Stimulated activated CD8-positive, alpha-beta memory T cell treated with anti-CD3 and anti-CD28 coated beads, Interleukin-15, amount 100 ng/mL, for 24 hours (primary cell): ENCODE data around the gene QRFP.
"Not testable (repeated sequence)": the region's sequence is repeated elsewhere in the genome, so short reads cannot be mapped to it uniquely, and the experiment has no call there.

Experiments used
- DNase-seq: peaks from one replicate; pipeline ENCODE4 v3.0.0-alpha.2; 2020; ENCODE audit warnings: low read depth

The QRFP gene

DNA sequence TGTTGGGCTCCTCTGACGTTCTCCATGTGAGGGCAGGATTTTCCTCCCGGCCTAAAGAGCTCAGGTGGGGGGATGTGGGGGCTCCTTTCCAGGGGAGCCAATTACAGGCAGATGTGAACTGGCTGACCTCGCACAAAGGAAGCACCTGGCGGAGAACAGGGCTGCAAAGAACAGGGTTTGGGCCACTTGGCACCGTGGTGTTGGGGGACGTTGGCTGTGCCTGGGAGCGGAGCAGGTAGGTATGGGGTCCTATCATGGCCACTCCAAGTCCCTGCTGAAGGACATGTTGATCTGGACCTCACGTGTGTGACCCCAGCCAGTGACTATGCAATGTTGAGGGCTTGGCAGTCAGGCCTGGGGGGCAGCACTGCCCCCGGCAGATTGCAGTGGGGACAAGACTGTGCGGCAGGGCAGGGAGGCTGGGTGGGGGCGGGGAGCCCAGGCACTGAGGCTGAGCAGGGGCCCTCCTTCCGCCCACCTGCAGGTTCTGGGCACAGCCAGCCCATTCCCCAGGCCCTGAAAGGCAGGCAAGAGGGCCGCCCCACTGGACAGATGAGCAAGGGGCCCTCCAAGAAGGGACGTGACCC is 23.0 kb upstream of the QRFP start:
- DNase-seq: no peak

DNA sequence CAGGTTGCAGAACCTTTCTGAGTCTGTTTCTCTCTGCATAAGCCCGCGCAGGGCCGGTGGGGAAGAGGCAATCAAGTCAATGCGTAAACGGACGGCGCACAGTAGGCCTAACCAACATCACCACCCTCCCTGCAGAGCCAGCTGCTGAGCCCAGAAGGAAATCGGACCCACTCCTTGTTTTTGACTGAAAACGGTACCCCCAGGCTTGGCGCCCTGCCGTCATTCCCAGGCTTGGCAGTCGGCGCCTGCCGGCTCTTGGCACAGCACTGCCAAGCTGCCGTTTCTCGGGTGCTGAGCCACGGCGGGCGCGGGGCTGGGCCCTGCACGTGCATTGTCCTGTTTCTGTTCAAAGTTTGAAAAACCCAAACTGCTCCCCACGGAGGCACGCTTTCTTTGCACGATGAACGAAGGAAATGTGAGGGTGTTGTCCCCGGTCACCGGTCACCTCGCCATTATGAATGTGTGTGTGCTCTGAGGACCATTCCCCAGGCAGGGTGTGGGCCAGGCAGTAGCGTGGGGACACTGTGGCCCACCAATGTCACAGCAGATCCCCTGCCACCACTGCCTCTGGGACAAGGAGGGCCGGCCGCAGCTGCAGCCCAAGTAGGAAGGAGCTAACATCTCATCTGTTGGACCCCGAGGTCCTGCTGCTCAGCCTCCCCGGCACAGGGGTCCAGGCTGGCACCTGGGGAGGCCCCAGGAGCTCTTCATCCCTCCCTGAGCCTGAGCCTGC is 22.4 kb upstream of the QRFP start:
- DNase-seq: no peak

DNA sequence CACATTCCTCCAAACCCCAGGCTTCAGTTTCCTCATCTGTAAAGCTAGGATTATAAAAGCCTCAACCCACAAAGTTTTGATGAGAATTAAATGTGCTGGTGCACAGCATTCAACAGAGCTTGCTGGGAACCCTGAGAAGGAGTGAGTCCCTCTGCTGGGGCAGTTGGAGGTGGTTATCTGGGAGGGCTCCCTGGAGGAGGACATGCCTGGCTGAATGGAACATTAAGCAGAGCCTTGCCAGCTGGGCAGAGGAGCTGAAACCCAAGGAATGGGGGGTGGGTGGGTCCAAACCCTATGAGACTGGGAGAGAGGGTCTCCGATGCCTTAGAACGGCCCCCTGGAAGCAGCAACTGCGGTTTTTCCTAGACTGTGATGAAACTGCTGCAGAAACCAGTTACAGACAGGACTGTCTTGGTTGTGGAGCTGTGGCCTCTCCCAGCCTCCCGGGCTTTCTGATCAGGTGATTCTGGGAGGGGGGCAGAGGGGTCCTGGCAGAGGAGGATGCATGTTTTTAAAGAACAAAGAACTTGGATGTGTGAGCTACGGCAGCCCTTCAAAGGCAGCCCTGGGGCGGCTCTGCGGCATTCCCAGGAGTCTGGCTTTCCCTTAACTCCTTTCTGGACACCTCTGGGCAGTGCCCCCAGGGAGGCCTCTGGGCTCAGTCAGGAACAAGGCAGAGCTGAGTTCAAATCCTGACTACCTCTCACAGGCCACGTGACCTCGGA is 21.7 kb upstream of the QRFP start:
- no peak for DNase-seq

DNA sequence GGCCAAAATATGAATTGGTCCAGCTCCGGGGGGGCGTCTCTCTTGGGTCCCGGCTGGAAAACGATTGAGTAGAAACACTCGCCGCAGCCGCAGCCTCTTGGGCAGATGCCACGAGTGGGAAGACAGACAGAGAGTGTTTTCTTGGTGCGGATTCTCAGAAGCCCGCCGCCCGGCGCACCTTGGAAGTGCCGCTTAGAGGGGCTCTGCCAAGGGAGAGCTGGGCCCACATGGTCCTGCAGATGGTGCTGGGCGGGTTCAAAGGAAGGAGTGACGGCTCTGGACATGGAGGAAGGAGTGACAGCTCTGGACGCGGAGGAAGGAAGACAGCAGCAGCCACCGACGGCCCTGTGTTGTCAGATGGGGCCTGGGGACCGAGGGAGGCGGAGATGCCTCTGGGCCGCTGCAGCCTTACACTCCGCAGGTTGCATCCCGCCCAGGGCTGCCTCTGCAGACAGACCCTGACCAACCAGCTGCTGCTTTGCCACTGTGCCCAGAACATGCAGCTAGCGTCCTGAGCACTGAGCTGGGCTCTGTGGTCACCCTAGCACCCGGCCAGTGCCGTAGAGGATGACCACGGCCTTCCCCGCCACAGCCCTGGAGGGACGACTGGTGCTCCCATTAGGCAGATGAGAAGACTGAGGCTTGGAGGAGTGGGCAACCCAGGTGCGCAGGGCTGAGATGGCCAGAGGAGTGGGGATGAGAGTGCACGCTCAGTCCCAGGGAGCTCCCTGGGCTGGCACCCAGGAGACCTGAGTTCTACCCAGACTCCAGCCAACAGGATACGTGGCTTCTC is 20.8 kb upstream of the QRFP start:
- DNase-seq: no peak

DNA sequence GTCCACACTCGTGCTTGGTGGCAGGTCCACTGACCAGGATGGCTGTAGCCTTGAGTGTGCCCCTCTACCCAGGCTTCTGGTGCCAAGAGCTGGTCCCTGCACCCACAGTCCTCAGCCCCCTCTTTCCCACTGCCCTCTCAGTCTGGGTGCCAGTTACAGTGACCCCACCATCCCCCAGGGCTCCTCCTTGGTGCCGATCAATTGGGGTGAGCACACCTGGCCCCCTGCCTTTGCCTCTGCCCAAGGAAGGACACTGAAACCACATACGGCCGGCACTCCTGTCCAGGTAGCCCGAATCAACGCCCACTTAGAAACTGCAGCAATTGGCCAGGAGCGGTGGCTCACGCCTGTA is 18.5 kb upstream of the QRFP start:
- DNase-seq: no peak

DNA sequence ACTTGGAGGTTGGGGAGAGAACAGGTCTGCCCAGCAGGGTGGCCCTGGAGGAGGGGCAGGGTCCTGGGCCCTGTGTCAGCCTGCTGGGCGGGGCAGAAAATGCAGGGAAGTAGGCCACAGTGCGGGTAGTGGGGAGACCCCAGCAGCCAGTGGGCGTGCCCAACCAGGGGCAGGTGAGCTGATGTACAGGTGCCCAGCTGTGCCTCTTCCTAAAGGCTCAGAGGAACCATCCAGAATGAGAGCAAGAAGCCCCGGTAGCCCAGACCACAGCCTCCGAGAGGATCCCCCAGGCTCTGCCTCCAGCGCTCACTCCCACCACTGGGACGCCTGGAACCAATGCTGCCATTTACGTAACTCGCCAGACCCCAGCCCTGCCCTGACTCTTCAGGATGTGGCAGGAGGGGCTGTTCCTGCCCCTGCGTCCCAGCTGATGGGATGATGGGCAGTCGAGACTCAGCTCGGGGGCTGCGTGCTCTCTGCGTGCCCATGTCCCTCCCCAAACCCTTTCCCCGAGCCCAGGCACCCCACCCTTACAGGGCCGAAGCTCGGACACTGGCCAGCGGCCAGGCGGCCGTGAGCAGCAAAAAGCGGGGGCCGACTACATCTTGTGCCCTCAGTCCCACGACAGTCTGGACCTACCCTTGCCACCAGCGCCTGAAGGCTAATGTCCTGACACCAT is 17.9 kb upstream of the QRFP start:
- DNase-seq: no peak

DNA sequence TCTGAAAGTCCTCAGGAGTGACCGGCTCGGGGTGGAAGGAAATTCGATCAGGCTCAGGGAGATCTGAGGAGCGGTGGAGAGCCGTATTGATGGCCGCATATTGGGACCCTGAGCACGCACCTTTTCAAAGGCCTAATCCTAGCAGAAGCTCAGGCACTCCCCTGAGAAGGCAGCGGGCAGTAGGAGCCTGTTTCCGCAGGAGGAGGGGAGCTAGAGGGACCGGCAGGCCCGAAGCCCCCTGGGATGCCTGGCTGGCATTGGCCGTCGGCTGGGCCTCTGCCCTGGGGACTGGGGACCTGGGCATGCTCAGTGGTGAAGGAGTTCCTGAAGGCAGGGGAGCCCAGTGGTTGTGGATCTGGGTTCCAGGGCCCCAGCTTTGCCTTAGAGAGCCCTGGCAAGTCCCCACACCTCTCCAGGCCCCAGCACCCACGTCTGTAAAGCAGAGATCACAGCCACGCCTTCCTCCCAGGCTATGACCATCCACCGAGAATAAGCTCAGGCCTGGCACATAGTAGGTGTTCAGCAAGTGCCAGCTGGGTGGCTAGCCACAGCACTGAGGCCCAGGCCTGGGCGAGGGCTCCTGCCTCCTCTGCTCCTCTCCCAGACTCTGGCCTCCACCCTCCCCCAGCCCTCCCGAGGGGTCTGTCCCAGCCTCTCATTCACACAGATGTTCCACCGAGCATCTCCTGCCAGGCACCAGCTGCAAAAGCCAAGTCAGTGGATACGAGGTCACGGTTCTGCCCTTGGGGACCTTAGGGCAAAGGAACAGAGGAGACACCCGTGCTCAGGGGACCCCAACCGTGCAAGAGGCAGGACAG is 17.2 kb upstream of the QRFP start:
- no peak for DNase-seq

DNA sequence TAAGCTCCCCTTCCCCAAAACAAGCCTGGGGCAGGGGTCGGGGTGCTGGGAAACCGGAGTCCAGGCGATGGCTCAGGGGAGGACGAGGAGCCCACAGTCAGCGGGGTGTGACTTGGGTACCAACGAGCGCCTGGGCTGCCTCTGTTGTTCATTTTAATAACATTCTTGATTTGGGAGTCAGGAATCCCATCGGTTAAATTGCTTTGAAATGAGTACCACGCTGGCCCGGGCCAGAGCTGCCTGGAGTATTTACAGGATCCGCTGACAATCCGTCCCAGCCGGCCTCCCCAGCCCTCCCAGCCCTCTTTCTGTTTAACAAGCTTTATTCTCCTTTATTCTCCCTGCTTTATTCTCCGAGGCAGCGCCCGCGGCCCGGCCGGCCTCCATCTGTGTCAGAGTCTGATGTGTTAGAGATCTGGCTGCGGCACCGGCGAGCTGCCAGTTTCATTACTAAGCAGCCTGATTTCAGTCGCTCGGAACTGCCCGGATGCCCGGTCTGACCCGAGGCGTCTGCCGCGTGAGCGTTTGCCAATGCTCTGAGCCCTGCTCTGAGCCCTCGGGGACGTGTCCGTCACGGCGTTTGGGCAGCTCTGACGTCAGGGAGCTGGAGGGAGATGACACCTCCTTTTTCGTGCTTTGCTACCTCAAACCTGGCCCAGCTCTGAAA is 16.5 kb upstream of the QRFP start:
- no peak for DNase-seq

DNA sequence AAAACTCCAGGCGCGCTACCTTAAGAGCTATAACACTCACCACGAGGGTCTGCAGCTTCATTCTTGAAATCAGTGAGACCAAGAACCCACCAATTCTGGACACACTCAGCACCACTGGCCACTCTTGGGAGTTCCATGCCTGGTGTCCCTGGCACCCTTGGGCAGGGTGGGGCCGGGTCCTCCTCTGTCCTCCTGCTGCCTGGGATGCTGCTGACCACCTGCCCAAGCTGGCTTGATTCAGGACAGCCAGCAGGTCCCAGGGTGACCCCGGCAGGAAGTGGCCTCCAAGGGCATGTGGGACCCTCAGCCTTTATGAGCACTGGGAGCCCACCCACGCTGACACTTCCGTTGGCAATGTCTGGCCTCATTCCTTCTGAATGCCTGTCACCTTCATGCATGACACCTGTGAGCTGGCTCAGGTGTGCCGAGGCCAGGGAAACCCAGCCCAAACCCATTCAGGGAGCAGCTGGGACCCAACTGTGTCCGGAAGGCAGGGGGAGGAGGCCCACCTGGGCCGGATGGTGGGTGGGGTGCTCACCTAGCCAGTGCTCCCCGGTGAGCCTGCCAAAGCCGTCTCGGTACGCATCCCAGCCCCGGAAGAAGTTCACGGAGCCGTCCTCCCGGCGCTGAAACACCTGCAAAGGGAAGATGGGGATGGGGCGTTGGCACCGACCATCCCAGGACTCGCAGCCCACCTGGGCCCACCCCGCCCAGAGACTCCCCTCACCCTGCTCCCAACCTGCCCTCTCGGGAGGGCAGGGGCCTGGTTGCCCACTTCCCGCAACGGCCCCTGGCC is 14.8 kb upstream of the QRFP start:
- no peak for DNase-seq

DNA sequence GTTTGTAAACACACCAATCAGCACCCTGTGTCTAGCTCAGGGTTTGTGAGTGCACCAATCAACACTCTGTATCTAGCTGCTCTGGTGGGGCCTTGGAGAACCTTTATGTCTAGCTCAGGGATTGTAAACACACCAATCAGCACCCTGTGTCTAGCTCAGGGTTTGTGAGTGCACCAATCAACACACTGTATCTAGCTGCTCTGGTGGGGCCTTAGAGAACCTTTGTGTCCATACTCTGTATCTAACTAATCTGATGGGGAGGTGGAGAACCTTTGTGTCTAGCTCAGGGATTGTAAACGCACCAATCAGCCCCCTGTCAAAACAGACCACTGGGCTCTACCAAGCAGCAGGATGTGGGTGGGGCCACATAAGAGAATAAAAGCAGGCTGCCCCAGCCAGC is 14.1 kb upstream of the QRFP start:
- DNase-seq: not testable (repeated sequence)

DNA sequence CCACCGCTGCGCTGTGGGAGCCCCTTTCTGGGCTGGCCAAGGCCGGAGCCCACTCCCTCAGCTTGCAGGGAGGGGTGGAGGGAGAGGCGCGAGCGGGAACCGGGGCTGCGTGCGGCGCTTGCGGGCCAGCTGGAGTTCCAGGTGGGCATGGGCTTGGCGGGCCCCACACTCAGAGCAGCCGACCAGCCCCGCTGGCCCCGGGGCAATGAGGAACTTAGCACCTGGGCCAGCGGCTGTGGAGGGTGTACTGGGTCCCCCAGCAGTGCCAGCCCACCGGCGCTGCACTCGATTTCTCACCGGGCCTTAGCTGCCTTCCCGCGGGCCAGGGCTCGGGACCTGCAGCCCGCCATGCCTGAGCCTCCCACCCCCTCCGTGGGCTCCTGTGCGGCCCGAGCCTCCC is 13.4 kb upstream of the QRFP start:
- DNase-seq: not testable (repeated sequence)

DNA sequence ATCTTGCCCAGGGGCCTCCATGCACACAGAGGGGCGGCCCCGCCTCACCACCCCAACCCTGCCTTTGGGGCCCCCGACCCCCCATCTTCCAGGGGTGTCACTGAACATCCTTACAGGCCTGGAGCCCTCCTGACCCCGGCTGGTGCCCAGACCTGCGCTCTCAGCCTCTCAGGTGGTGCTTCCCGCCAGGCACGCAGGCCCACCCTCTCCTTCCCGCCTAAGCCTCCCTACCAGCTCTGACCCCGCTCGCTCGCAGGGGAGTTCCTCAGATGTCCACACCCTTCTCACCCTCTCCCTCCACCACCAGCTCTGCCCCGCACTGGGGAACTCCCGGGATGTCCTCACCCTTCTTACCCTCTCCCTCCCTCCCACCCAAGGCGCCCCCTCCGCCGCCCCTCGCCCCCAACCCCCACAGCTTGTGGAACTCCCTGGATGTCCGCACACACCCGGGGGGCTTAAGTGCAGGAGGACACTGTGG is 12.3 kb upstream of the QRFP start:
- no peak for DNase-seq

DNA sequence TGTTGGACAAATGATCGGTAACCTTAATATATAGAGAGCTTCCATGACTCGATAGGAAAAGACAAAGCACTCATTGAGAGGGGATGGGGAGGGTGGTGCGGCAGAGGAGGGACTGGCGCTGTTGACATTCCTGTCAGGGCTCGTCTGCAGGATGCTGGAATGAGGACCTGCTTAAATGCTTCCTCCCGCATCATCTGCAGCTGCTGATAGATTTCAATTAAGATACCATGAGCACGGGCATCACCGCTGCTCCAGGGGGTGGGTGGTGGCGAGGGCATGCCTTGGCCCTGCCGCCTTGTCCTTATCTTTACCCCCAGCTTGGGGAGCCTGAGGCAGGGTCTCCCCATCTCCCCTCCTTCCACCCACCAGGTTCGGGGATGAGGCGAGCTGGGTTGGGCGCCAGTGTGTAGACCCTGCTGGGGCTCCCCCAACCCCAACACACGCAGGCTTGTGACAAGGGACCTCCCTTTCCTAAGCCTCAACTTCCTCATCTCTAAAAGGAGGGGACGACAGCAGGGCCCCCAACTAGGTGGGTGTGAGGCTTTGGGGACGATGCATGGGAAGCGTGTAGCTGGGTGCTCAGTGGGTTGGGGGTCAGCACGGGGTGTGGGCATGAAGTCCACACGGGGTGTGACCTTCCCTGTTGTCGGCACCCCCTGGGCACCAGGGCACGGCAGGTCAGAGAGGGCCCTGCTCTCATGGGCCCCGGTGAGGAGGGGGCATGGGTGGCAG is 11.7 kb upstream of the QRFP start:
- no peak for DNase-seq

DNA sequence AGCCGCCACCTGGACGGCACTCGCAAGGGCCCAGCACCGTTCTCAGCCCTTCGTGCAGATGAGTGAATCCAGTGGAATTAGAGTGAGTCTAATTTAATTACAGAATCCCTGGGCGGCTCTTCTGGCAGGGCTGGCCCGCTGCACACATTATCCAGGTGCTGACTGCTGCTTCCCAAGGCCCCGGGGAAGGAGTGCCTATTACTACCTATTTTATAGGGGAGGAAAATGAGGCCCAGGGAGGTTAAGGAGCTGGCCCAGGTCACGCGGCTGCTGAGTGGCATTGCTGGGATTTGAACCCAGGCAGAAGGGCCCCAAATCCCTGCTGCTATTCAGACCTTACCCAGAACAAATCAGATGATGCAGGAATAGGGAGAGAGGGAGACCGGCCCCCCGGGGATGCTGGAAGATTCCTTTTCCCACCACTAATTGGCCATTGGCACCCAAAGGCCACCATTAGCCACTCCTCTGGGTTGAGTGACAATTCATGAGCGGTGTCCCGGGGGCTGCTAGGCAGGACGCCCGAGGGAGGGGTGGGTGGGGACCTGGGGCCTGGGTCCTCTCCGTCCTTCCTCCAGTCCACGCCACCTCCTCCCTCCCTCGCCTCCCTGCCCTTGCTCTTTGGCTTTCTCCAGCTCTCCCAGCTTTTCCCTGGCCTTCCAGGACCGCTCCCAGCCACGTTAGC is 10.3 kb upstream of the QRFP start:
- DNase-seq: no peak

DNA sequence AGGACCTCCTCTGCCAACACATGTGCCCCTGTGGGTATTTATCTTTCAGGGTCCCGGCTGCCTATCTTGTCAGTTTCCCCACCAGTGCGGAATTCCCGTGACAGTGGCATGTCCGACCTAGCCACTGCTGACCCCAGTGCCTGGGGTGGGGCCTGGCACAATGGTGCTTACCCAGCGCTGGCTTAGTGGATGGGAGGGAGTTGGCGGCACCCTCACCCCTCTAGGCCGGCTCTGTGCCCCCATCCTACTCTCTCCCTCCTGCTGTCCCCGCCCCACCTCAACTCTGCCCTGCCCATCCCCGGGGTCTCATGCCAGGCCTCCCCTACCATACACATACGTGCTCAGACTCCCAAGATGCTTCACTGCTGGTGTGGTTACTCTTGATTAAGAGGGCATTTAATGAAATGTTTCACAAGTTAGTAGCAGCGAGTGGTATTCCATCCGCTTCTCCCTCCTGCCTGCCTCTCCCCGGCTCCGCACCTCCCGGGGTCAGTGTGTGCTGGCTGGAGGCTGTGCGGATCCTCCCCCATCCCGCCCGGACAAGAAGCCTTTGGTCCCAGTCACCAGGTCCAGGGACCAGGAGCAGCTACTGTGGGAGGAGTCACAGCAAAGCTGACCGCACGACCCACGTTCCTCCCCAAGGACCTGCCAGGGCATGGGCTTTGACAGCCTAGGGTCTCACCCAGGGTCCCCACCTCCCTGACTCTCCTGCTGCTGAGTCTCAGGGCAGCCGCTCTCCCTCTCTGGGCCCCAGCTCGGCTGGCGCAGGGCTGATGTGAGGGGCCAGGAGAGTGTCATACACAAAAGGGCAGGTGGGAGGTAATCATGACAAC is 9.5 kb upstream of the QRFP start:
- no peak for DNase-seq

DNA sequence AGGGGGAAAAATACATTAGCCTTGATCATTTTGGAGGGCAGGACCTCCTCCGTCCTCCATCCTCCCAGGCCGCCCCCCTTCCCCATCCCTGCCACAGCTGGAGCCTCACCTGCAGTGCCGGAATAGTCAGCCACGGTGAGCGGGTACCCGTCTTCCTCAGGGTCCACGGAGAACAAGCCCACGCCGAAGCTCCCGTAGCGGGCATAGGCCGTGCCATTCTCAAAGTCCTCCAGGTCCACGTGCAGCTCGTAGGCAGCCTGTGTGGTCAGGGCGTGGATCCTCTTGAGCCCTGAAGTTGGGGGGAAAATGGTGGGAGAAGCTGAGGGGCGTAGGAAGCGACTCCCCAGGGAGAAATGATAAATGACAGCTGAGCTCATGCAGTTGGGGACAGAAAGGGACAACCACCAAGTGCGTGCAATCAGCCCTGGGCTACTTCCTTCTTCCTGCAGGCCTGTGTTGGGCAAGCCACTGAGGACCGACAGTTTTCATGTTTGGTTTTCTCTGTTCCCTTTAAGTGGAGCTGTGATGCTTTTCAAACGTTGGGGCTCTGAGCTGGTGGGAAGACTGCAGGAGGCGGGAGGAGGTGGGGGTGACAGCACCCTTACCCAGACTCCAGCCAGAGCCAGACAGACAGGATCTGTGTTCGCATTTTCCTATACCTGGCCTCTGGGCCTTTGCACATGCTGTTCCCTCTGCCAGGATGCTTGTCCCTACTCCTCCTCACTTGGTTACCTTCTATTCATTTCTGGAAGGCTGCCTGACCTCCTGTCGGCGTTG is 8.7 kb upstream of the QRFP start:
- DNase-seq: no peak
